ENCODE results near the gene CAPN2.

DNA sequence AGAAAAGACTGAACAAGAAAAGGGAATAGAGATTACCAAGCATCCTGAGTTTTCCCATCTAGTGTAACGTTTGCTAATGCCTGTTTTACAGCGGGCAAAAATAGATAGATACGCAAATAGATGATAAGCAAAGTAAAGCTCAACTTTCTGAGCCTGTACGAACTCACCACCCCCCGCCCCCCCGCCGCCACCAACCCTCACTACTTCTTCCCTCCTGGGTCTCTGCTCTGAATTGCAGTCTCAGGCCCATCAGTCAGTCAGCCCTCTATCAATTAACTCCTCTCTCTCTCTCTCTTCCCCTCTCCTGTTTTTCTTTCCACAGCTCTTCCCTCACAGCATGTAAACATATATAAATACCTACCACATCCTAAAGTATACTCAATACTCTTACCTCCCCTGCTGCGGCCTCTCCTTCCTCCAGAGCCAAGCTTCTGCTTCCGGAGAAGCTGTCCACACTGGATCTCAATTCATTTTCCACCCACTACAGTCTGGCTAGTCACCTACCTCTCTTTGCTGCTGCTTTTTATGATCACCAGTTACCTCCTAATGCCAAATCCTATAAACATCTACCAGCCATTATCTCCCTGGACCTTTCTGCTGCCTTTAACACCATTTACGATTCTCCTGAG, 64.6 kb downstream of the CAPN2 start:
- TF ChIP-seq REST (IDR thresholded peaks at IDR 0.05; ENCODE audit: insufficient read depth in 1 of 2, low read depth in 2 of 2, low read length in 2 of 2) (no peak), TAF1 (IDR thresholded peaks at IDR 0.05; ENCODE audit: borderline replicate concordance, insufficient read depth, low read length) (no peak)

Data from PFSK-1 (cell line).